Measurements from ENCODE around the gene ARID1B. TPM values are rescaled to one million over a fixed set of nuclear protein-coding genes. Genes with fewer than 3 reads are reported as not detected.

The ARID1B gene
- total RNA-seq, 1 donor from 2014 or later, result 47.3 TPM

DNA sequence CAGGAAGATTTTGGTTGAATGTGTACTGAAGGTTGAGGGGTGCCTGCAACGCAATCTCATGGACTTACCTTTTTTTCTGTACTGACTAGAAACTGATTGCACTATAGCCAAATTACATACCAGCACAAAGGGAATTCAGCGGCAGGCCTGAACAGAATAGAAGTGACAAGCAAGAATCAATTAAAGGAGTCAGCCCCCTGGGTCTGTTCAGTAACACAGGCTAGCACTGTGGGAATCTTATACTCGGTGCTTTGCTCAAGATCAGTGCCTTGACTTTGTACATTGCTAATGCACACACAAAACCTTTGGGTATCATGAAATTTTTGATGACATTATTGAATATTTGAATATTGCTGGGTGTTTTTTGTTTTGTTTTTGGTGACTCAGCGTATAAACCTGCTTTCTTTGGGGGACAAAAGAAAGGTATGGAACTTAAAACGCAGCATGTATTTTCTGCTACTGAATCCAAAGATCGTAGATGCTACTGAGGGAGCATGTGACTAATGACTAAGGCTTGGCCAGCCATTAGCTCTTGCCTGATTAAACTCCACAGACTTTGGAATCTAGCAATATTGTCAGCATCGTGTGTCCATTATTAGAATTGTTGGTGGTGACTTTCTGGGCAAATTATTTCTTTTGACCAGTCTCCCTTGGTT lies 236.6 kb downstream of the ARID1B start:
- TF ChIP-seq, protein P1, sequence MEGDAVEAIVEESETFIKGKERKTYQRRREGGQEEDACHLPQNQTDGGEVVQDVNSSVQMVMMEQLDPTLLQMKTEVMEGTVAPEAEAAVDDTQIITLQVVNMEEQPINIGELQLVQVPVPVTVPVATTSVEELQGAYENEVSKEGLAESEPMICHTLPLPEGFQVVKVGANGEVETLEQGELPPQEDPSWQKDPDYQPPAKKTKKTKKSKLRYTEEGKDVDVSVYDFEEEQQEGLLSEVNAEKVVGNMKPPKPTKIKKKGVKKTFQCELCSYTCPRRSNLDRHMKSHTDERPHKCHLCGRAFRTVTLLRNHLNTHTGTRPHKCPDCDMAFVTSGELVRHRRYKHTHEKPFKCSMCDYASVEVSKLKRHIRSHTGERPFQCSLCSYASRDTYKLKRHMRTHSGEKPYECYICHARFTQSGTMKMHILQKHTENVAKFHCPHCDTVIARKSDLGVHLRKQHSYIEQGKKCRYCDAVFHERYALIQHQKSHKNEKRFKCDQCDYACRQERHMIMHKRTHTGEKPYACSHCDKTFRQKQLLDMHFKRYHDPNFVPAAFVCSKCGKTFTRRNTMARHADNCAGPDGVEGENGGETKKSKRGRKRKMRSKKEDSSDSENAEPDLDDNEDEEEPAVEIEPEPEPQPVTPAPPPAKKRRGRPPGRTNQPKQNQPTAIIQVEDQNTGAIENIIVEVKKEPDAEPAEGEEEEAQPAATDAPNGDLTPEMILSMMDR (IDR thresholded peaks at IDR 0.05; ENCODE audit: insufficient read depth, low read length, poor library complexity, severe bottlenecking), result no peak
- H3K36me3 ChIP-seq (ENCODE audit: control insufficient read depth, insufficient read depth, low read length), result no peaks in the 10 kb centered on the region

DNA sequence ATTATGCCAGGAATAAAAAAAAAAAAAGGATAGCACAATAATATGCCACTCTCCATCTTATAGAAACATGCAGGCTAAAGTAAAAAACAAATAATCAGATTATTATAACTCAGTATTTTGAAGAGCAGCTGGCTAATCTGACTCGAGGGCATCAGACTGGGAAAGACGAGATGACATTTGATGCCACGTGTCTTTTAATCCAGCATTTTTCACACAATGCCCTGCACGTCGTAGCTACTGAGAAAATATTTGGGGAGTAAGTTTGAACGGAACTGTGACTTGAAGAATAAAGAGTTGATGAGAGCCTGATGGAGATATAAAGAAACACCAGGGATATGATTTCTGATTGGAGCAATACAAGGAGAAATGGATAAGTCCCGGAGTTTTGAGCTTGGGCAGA lies 237.7 kb downstream of the ARID1B start:
- no peaks in the 10 kb centered on the region for H3K27me3 ChIP-seq (ENCODE audit: control insufficient read depth, insufficient read depth, low read length)
- TF ChIP-seq, protein P1 (IDR thresholded peaks at IDR 0.05; ENCODE audit: insufficient read depth, low read length, poor library complexity, severe bottlenecking), result no peak
- no peak overlapping the region for H3K4me3 ChIP-seq (ENCODE audit: low read depth, low read length)
- DNase-seq (ENCODE audit: low read depth), result no peak
- H3K36me3 ChIP-seq (ENCODE audit: control insufficient read depth, insufficient read depth, low read length), result no peaks in the 10 kb centered on the region

More for the DNA sequence above, 236.6 kb downstream of the ARID1B start:
- no peak overlapping the region for H3K4me3 ChIP-seq (ENCODE audit: low read depth, low read length)
- no peaks in the 10 kb centered on the region for H3K27me3 ChIP-seq (ENCODE audit: control insufficient read depth, insufficient read depth, low read length)
- no peak for DNase-seq (ENCODE audit: low read depth)

DNA sequence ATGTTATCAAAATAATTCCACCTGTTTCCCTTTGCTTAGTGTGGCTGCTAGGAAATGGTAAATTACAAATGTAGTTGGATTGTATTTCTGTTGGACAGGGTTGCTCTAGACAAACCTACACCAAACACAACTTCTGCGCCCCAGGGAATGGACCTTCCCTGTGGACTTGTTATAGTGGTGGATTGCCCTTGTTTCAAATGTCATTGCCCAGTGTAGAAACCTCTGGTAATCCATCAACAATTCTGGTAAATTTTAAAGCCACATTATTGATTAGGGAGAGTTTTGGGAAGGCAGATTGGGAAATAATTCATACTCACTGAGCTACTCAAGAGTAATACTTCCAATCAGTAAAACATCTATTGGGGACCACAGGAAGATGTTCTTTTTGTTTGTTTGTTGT lies 239.8 kb downstream of the ARID1B start:
- Histone ChIP-seq H3K36me3 (ENCODE audit: control insufficient read depth, insufficient read depth, low read length) (no peaks in the 10 kb centered on the region), H3K27me3 (ENCODE audit: control insufficient read depth, insufficient read depth, low read length) (no peaks in the 10 kb centered on the region), H3K4me3 (ENCODE audit: low read depth, low read length) (no peak overlapping the region)
- no peak for DNase-seq (ENCODE audit: low read depth)
- TF ChIP-seq, protein P1 (IDR thresholded peaks at IDR 0.05; ENCODE audit: insufficient read depth, low read length, poor library complexity, severe bottlenecking), result no peak

DNA sequence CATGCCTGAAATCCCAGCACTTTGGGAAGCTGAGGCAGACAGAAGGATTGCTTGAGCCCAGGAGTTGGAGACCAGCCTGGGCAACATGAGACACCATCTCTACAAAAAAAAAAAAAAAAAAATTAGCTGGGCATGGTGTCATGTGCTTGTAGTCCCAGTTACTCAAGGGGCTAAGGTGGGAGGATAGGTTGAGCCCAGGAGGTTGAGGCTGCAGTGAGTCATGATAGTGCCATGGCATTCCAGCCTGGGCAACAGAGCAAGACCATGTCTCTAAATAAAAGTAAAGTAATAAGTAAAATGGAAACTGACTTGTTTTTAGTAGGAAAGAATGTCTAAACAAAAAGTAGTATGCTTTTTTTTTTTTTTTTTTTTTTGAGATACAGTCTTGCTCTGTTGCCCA lies 240.7 kb downstream of the ARID1B start:
- Histone ChIP-seq H3K36me3 (ENCODE audit: control insufficient read depth, insufficient read depth, low read length) (no peaks in the 10 kb centered on the region), H3K27me3 (ENCODE audit: control insufficient read depth, insufficient read depth, low read length) (no peaks in the 10 kb centered on the region), H3K4me3 (ENCODE audit: low read depth, low read length) (no peak overlapping the region)
- DNase-seq (ENCODE audit: low read depth), result peak; percentile 93
- TF ChIP-seq, protein P1 (IDR thresholded peaks at IDR 0.05; ENCODE audit: insufficient read depth, low read length, poor library complexity, severe bottlenecking), result no peak

DNA sequence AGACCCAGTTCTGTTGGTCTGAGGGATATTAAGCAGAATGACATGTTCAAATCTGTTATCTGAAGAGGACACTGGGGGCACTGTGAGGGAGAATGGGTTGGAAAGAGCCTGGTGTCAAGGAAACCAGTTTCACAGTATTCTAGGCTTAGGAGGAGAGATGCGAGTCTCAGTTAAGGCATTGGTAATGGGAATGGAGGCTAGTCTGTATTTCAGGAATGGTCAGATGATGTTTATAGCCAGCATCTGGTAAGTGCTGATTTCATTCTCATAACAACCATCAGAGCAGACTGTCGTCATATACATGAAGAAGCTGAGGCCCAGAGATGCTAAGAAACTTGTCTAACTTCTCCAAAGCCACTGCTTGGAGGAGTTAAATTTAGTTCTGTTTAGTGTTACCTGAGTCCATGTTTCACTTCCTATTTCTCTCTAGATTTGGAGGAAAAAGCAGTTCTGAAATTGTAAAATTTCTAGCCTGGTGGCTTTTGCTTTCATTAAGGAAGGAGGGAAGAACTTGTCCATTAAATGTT lies 242.0 kb downstream of the ARID1B start:
- TF ChIP-seq, protein P1 (IDR thresholded peaks at IDR 0.05; ENCODE audit: insufficient read depth, low read length, poor library complexity, severe bottlenecking), result no peak
- DNase-seq (ENCODE audit: low read depth), result no peak
- Histone ChIP-seq H3K4me3 (ENCODE audit: low read depth, low read length) (no peak overlapping the region), H3K27me3 (ENCODE audit: control insufficient read depth, insufficient read depth, low read length) (no peaks in the 10 kb centered on the region), H3K36me3 (ENCODE audit: control insufficient read depth, insufficient read depth, low read length) (no peaks in the 10 kb centered on the region)

DNA sequence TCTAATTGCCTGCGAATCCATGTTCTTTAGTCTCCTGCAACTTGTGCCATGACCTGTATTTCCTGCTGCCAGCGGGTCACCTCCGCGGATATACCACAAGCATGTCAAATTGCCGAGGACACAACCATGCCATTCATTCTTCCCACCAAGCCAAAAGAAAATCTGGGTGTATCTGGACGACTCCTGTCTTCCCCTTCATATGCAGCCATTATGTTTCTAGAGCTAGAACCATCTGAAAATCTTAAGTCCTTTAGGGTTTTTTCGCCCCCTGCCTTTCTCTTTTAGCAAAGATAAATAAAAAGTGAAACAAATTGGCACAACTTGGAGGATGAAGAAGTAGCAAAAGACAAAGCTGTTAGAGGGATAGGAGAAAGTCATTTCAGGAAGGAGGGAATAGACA lies 242.6 kb downstream of the ARID1B start:
- H3K36me3 ChIP-seq (ENCODE audit: control insufficient read depth, insufficient read depth, low read length), result no peaks in the 10 kb centered on the region
- no peak overlapping the region for H3K4me3 ChIP-seq (ENCODE audit: low read depth, low read length)
- TF ChIP-seq, protein P1 (IDR thresholded peaks at IDR 0.05; ENCODE audit: insufficient read depth, low read length, poor library complexity, severe bottlenecking), result no peak
- no peak for DNase-seq (ENCODE audit: low read depth)
- H3K27me3 ChIP-seq (ENCODE audit: control insufficient read depth, insufficient read depth, low read length), result no peaks in the 10 kb centered on the region
